Hepatocyte (in vitro differentiated cells): ENCODE measurements around the gene TRAF3. TPM values are rescaled to one million over a fixed set of nuclear protein-coding genes. Genes with fewer than 3 reads are reported as not detected.

ENCODE experiments used
- DNase-seq: peaks from one replicate; pipeline ENCODE4 v3.0.0-alpha.2; 2016; ENCODE audit warnings: low spot score
- H2AFZ ChIP-seq: fragments of 200-600 bp; sonication (generic); 2 replicates; pipeline ENCODE4 v1.6.0; 2016; ENCODE audit warnings: antibody characterized with exemption, mild to moderate bottlenecking
- H3K27ac ChIP-seq: fragments of 200-600 bp; sonication (generic); 2 replicates; pipeline ENCODE4 v1.5.1; 2016; ENCODE audit warnings: mild to moderate bottlenecking
- H3K27me3 ChIP-seq: fragments of 200-600 bp; sonication (generic); 2 replicates; pipeline ENCODE4 v1.6.1; 2016
- H3K36me3 ChIP-seq: fragments of 200-600 bp; sonication (generic); replicated peaks from 2 replicates; pipeline ENCODE4 v1.5.1; 2016; ENCODE audit warnings: low read depth; ENCODE audit not compliant: insufficient read depth
- H3K4me1 ChIP-seq: fragments of 200-600 bp; sonication (generic); 2 replicates; pipeline ENCODE4 v1.5.1; 2016; ENCODE audit warnings: mild to moderate bottlenecking, moderate library complexity; ENCODE audit not compliant: insufficient read depth
- H3K4me2 ChIP-seq: fragments of 200-600 bp; sonication (generic); 2 replicates; pipeline ENCODE4 v1.6.0; 2016
- H3K4me3 ChIP-seq: fragments of 200-600 bp; sonication (generic); 2 replicates; pipeline ENCODE4 v1.5.1; 2016; ENCODE audit warnings: mild to moderate bottlenecking
- H3K79me2 ChIP-seq: fragments of 200-600 bp; sonication (generic); 2 replicates; pipeline ENCODE4 v1.6.0; 2017; ENCODE audit warnings: mild to moderate bottlenecking
- H3K9me2 ChIP-seq: fragments of 200-600 bp; sonication (generic); replicated peaks from 2 replicates; pipeline ENCODE4 v1.6.0; 2017; ENCODE audit warnings: mild to moderate bottlenecking; ENCODE audit not compliant: insufficient read depth
- H3K9me3 ChIP-seq: fragments of 200-600 bp; sonication (generic); 2 replicates; pipeline ENCODE4 v1.5.1; 2016; ENCODE audit warnings: low read depth, mild to moderate bottlenecking
- H4K20me1 ChIP-seq: fragments of 200-600 bp; sonication (generic); 2 replicates; pipeline ENCODE4 v1.6.0; 2016; ENCODE audit warnings: mild to moderate bottlenecking; ENCODE audit not compliant: insufficient read depth, poor library complexity, severe bottlenecking
- CTCF ChIP-seq: fragments of 200-600 bp; sonication (generic); IDR thresholded peaks from 2 replicates; pipeline ENCODE4 v1.5.1; 2016; ENCODE audit warnings: antibody characterized with exemption, mild to moderate bottlenecking; ENCODE audit not compliant: poor library complexity
- EZH2 ChIP-seq: fragments of 200-600 bp; sonication (generic); IDR thresholded peaks from 2 replicates; pipeline ENCODE4 v1.6.1; 2016; ENCODE audit warnings: antibody characterized with exemption, mild to moderate bottlenecking, borderline replicate concordance
- EZH2phosphoT487 ChIP-seq: fragments of 200-600 bp; sonication (generic); IDR thresholded peaks from one replicate; pipeline ENCODE4 v1.6.1; 2018; ENCODE audit warnings: antibody characterized with exemption, mild to moderate bottlenecking, low read depth, moderate library complexity; ENCODE audit not compliant: unreplicated experiment, severe bottlenecking
- WGBS: methylation state at CpG from one replicate; pipeline ENCODE4 v1.1.6; 2016; ENCODE audit warnings: low lambda C conversion rate; ENCODE audit errors: missing lambda C conversion rate; 5-methylcytosine and 5-hydroxymethylcytosine counted together
- polyA plus RNA-seq: library from polyadenylated mRNA; unstranded; fragments of >200 nt; fragmentation: Nextera tagmentation; extraction: Ambion mirVana; gene quantifications from 2 replicates; pipeline ENCODE4 v1.2.1, GENCODE V29; 2016
- small RNA-seq: library from RNA; depleted of rRNA; stranded (forward); fragments of <200 nt; gene quantifications from one replicate; pipeline ENCODE3, GENCODE V24; 2014
- total RNA-seq: library from RNA; depleted of rRNA; stranded (reverse); fragments of >200 nt; gene quantifications from 2 replicates; pipeline ENCODE4 v1.2.3, GENCODE V29; 2014

TRAF3 gene
- total and polyA plus RNA-seq, 2 experiments from 2014 or later = 8.0 to 15.8 TPM

GRCh38 chr14:102957222-102957621 lies 180.0 kb downstream of the TRAF3 start:
- H3K4me1 ChIP-seq = no peaks in the 10 kb centered on the region
- no peaks in the 10 kb centered on the region for H4K20me1 ChIP-seq
- H3K27me3 ChIP-seq = no peaks in the 10 kb centered on the region
- H3K36me3 ChIP-seq = no peaks in the 10 kb centered on the region
- no peak overlapping the region for H3K27ac ChIP-seq
- H3K4me2 ChIP-seq = no peak overlapping the region
- no peaks in the 10 kb centered on the region for H3K9me3 ChIP-seq
- DNase-seq = no peak
- H3K79me2 ChIP-seq = no peaks in the 10 kb centered on the region
- WGBS = 95% methylated on average over 10 of the region's 10 CpGs
- TF ChIP-seq EZH2phosphoT487 (no peak), CTCF (no peak), EZH2 (no peak)
- H3K9me2 ChIP-seq = no peaks in the 10 kb centered on the region
- H2AFZ ChIP-seq = no peak overlapping the region
- H3K4me3 ChIP-seq = no peak overlapping the region

- no peak for DNase-seq
- Histone ChIP-seq H3K9me3 (no peaks in the 10 kb centered on the region), H3K4me2 (no peak overlapping the region), H3K4me1 (no peaks in the 10 kb centered on the region), H3K27ac (no peak overlapping the region), H4K20me1 (no peaks in the 10 kb centered on the region), H2AFZ (no peak overlapping the region), H3K36me3 (no peaks in the 10 kb centered on the region), H3K79me2 (no peaks in the 10 kb centered on the region), H3K9me2 (no peaks in the 10 kb centered on the region), H3K27me3 (no peaks in the 10 kb centered on the region), H3K4me3 (no peak overlapping the region)
- TF ChIP-seq CTCF = no peak
- TF ChIP-seq EZH2 = no peak
- no peak for TF ChIP-seq EZH2phosphoT487
- 98% methylated on average over 10 of the region's 10 CpGs for WGBS
Observed at GRCh38 chr14:102958461-102958860, 181.2 kb downstream of the TRAF3 start.

Small RNA genes within 50 kb of the gene (small RNA-seq; reads per million reads assigned to genes)
- gene RNU6-1316P = not detected

Other genes starting within 250 kb of the TRAF3 start
- 27.0 and 30.2 TPM in 2 replicates for gene RCOR1, start 184.8 kb upstream of the TRAF3 start, total RNA-seq
- 9.9 and 12.2 TPM in 2 replicates for gene RCOR1, start 184.8 kb upstream of the TRAF3 start, polyA plus RNA-seq
- 157 and 169 TPM in 2 replicates for gene AMN, start 145.2 kb downstream of the TRAF3 start, total RNA-seq
- 217 and 247 TPM in 2 replicates for gene AMN, start 145.2 kb downstream of the TRAF3 start, polyA plus RNA-seq